ENCODE results near the gene SPEG.
A peak's percentile ranks its signal among the peaks of the same experiment; 100 is the strongest.

The SPEG gene

DNA sequence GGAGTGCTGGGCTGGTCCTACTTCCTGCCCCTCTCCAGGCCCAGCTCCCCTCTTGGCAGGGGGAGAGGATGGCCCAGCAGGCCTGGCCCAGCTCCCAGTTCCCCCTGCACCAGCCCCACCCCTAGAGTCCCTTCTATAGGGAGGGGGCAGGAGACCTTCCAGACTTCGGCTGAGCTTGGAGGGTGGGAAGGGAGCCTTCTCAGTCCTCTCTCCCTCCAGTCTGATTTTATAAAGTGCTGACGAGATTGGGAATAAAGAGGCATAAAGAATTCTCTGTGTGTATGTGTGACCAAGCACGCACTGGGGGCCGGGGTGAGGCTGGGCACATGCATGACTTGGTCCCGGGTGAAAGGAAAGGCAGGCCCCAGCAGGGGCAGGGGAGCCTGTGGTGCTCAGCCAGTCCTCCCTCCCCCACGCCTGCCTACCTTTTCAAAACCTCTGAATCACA, 103.9 kb downstream of the SPEG start:
- no peak for DNase-seq

DNA sequence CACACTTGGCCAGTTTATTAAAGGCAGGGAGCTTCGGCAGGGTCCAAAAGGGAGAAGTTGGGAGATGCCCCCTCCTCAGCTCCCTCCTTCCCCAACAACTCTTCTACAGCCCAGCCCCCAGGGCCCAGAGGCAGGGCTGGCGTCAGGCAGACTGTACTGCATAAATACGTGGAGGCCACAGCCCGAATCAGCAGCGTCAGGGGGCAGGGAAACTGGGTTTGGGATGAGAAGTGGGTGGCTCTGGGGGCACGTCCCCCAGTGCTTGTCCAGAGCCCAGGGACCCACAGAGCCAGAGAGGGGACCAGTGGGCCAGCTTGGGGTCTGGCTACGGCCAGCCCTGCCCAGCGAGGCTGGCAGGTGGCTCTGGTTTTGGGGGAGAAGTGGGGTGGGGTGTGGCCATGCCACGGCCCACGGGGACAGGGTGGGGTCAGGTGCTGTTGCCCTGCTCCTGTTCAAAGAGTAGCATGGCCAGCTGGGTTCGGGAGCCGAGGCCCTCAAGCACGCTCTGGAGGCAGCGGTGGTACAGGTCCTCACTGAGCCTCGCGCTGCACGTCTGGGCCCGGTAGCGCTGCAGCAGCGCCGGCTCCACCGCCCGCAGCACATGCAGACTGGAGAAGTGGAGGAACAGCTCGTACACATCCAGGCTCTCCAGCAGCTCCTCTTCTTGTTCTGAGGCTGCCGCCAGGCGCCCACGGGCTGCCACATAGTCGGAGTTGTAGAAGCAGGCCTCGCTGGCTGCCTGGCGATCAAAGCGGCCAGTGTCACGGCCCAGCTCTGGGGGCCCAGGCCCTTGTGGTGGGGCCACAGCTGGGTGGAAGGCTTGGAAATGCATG, 104.5 kb downstream of the SPEG start:
- no peak for DNase-seq

DNA sequence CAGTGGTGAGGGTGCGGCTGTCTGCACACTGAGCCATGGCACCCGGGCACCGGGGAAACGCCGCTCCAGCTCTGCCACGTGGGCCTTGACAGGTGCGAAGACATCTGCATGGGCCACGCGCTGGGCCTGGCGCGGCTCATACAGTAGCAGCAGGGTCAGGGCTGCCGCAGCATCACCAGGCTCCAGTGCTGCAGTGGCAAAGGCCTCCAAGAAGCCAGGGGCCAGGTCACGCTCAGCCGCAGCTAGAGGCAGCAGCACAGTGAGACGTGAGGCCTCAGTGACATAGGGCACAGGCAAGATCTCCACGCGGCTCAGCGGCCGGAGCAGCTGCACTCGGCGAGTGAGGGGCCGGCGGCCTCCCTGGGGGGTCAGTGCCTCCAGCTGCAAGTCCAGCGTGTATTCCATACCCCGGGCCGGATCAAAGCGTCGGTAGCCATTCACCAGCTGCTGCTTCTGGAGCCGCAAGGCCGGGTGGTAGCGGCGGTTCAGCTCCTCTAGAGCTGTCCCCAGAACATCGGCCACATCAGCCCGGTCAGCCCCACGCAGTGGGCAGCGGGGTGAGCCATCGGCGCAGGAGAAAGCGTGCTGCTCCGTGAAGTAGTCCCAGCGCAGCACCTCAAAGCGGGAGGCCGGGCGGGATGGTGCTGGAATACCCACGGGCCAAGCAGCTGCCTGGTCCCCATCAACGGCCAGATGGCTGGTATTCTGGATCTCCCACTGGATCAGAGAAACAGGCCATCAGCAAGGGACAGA, 105.5 kb downstream of the SPEG start:
- DNase-seq, result no peak

DNA sequence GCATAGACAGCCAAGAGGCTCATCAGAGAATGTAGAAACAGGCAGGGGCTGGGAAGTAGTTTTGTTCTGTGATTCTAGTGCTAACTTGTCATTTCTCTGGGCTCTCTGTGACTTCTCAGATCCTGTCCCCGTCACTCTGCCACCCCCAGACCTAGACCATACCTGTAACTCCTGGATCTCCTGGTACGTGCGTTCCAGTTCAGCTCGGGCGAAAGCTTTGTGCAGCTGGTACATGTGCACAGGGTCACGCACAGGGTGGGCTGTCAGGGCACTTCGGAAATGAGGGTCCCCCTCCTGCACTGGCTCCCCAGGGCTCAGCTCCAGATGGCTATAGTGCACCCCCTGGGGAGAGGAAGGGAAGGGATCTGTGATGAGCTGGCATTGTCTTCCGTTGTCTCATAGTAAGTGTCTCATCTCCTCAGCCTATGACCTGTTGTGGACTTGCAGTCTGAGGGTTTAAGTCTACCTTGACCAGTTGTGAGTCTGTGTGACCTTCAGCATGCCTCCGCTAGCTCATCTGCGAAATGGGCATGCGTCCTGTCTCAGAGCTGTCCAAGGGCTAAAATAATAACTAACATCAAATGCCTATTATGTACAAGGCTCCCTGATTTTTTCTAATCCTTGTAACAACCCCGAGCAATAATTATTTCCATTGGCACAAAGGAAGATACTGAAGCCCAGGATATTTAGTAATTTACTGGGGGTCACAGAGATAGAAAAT, 106.3 kb downstream of the SPEG start:
- no peak for DNase-seq

DNA sequence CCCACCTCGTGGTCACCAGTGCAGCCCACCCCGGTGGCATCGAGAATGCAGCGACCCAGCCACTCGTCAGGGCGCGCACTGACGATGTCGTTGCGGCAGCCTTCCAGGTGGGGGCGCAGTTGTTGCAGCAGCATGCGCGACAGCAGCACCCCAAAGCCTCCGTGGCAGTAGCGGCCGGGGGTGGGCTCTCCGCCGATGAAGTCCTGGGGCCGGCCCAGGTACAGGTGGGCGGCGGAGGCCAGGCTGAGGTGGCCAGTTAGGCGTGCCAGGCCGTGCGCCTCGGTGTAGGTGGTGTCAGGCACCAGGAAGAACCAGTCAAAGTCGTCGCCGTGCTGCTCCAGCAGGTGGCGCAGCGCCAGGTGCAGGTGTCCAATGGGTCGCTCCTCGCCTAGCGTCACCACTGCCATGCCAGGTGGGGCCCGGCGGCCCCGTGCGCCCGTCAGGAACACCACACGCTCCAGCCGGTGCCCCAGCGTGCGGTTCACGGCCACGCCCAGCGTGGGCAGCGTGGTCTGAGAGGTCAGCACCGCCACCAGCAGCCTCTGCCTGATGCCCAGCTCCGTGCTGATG, 107.1 kb downstream of the SPEG start:
- peak; percentile 86 for DNase-seq

DNA sequence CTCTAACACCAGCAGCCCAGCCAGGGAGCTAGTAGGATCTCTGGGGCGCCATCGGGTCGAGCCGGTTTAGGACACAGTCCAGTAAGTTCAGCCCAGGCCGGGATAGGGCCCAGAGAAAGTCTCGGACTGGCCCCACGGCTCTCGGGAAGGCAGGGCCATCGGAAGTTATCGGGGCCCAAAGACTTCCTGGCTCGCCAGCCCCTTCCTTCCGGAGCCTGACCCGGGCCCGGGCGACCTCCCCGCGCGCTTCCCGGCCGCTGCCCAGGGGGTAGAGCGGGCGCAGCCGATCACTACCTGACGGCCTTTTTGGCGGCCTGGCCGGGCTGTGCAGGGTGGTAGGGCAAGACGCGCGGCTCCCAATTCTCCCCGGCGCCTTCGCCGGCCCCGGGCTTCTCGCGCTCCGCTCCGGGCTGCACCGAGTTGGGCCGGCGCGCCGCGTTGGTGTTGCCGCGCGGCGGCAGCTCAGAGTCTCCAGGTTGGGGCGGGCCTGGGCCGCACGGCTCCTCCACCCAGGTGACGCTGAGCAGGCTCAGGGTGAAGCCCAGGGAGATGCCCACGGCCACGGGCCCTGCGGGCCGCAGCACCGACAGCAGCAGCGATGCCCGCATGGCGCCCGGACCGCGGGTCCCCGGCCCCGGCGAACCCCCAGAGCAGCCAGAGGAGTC, 108.4 kb downstream of the SPEG start:
- no peak for DNase-seq

DNA sequence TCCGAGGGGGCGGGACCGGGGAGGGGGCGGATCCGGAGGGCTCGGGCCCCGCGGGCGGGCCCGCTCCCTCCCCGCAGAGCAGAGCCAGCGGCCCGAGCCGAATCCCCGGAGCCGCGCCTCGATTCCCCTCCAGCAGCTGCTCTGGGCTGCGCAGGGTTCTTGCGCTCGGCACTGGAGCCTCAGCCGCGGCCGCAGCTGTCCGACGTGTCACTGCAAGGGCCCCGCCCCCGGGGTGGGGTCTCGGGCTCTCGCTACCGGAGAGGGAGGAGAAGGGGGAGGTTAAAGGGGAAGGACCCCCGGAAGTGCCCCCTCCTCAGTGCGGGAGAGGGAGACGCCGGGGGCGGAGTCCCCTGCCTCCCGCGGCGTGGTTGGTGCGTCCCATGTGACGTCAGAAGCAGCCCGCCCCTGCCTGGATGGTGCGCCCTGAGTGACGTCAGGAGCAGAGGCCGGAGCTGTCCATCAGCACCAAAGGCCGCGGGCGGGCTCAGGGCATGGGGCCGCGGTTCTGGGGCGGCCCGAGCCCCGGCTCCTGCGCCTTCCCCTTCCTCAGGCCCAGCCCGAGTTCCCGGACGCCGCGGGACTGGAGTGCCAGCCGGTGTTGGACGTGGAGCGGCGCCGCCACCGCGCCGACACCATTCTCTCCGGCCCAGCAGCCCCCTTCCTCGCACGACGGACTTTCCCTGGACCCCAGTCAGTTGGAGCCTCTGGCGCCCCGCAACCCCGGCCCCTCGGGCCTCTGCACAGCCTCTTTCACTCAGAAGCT, 109.1 kb downstream of the SPEG start, which contains the start of the genes CHPF and TMEM198:
Gene CHPF, minus strand, starts transcription at position 214 of the 763 bp plus-strand sequence. CDS start 271 bp downstream, outside the sequence.
Gene TMEM198, plus strand, starts transcription at position 433 of the 763 bp plus-strand sequence. CDS start 700 bp downstream, outside the sequence.
- peak; percentile 97 for DNase-seq

DNA sequence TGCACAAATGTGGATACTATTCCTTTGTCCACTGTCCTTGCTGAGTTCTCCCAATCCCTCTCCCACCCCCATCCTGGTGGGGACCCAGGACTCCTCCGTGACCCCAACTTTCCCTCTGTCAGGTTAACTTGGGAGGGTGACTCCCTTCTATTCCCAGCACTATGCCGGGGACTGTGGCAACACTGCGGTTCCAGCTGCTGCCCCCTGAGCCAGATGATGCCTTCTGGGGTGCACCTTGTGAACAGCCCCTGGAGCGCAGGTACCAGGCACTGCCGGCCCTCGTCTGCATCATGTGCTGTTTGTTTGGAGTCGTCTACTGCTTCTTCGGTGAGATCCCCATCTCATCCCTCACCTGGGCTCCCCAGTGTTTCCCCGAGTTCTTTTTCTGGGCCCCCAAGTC, 109.9 kb downstream of the SPEG start:
- DNase-seq, result no peak

DNA sequence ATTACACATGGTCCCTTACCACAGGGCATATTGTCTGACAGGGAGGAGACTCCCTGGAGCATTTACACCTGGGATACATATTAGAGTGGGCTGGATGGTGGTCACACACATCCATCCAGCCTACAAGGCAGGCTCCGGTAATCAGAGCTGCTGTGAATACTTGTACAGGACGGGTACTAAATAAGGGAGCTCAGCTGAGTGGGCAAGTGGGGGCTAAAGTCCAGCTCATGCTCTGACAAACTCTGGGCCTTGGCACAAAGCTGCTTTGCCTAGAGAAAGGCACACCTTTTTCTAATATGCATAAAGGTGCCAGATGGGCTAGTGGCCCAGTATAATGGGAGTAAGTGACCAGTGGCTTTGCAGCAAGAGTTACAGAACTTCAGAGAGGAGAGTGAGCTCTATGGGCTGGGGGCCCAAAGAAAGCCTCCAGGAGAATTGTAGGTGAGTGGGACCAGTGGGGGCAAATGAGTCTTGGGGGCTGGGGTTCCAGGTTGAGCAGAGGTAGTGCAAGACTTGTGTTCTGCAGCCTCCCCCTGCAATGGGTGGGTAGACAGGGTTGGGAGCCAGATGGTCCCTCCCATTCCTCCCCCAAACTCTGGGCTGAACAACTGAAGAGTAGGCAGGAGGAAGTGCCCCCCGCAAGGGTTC, 110.8 kb downstream of the SPEG start:
- no peak for DNase-seq

DNA sequence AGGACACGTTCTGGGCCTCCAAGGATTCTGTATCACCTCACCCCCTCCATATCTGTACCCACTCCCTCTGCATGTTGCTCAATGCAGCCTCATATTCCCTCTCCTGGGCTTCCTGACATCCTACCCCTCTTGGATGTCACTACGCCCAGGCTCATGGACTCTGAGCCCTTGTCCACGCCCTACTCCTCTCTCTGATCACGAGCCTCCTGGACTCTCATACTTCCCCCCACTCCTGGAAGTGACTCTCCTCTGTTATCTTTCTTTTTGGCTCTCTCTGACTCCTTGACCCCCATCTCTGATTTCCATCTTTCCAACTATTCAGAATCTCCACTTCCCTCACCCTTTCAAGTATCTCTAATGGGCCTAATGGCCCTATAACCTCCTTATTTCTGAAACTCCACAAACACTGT, 111.3 kb downstream of the SPEG start:
- DNase-seq, result no peak

DNA sequence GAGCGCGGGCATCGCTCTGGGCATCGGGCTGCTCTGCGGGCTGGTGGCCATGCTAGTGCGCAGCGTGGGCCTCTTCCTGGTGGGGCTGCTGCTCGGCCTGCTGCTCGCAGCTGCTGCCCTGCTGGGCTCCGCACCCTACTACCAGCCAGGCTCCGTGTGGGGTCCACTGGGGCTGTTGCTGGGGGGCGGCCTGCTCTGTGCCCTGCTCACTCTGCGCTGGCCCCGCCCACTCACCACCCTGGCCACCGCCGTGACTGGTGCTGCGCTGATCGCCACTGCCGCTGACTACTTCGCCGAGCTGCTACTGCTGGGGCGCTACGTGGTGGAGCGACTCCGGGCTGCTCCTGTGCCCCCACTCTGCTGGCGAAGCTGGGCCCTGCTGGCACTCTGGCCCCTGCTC, 113.0 kb downstream of the SPEG start:
- DNase-seq, result no peak

Measured in stimulated activated CD4-positive, alpha-beta T cell treated with anti-CD3 and anti-CD28 coated beads, Interleukin-1b, Interleukin-23, amount 100 ng/mL, for 48 hours (primary cell).